Measurements from ENCODE around the gene EPHA1. TPM values are rescaled to one million over a fixed set of nuclear protein-coding genes. Genes with fewer than 3 reads are reported as not detected.

EPHA1 gene
- total and polyA plus RNA-seq, 2 donors (not counting 1 experiment from before 2014, with no cell fraction given): 0.39 to 0.49 TPM

DNA sequence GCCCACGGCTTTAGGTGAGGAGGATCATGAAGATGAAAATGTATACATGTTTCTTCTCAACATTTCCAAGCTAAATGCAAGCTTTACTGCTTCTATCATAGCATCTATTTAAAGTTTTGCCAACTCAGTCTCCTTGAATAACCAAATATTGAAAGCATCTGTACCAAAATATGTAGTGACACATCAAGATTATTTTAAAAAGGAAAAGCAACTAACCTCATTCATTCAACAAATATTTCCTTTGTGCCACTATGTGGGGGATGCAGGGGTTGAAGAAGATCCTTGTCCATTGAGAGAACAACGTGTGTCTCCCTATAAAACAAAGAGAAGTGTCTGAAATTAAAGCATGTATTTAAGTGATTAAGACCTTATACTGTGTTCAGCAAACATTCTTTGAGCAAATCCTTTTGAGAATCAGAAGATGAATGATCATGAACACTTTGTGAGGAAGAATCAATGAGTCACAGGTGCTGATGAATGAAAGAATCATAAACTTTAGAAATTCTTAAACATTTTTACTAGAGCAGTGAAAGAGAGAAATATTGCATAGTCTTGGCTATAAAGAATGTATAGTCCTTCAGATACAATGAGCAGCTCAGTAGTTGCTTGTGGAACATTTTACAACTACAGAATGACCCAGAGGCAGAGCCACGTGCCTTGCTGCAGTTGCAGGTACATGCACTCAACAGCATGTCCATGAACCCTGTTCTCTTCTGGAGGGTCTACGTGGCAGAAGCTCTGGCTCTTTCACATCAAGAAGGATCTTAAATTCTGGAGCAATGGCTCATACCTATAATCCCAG is 48.5 kb upstream of the EPHA1 start:
- DNase-seq (no peak), ATAC-seq (ENCODE audit: low read depth) (no peak)
- 80% methylated on average over 2 of the region's 4 CpGs for WGBS (ENCODE audit: insufficient coverage)
- no peak overlapping the region for H3K4me2 ChIP-seq (replicated peaks; ENCODE audit: low read depth, low read length, poor library complexity, severe bottlenecking)
- no peak overlapping the region for H3K27ac ChIP-seq (ENCODE audit: low read length in 2 of 2)
- POLR2A ChIA-PET: no interaction called here
- Mint-ChIP-seq H3K9me3 (ENCODE audit: insufficient read depth) (no peaks in the 10 kb centered on the region), H3K27me3 (peaks cover 21% of the 10 kb centered on the region), H3K27ac (no peak overlapping the region), H3K4me3 (no peak overlapping the region), H3K4me1 (no peaks in the 10 kb centered on the region)
- H4K20me1 ChIP-seq (ENCODE audit: control insufficient read depth, insufficient read depth, low read length, poor library complexity, severe bottlenecking): no peaks in the 10 kb centered on the region
- no peaks in the 10 kb centered on the region for H3K27me3 ChIP-seq (replicated peaks in 1 of 4; ENCODE audit: control extremely low read depth in 1 of 4, control insufficient read depth in 3 of 4, insufficient read depth in 4 of 4, low read length in 3 of 4)
- TF ChIP-seq, protein P1, sequence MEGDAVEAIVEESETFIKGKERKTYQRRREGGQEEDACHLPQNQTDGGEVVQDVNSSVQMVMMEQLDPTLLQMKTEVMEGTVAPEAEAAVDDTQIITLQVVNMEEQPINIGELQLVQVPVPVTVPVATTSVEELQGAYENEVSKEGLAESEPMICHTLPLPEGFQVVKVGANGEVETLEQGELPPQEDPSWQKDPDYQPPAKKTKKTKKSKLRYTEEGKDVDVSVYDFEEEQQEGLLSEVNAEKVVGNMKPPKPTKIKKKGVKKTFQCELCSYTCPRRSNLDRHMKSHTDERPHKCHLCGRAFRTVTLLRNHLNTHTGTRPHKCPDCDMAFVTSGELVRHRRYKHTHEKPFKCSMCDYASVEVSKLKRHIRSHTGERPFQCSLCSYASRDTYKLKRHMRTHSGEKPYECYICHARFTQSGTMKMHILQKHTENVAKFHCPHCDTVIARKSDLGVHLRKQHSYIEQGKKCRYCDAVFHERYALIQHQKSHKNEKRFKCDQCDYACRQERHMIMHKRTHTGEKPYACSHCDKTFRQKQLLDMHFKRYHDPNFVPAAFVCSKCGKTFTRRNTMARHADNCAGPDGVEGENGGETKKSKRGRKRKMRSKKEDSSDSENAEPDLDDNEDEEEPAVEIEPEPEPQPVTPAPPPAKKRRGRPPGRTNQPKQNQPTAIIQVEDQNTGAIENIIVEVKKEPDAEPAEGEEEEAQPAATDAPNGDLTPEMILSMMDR (IDR thresholded peaks at IDR 0.05): no peak
- no peak for TF ChIP-seq EZH2 (IDR thresholded peaks at IDR 0.05; ENCODE audit: borderline replicate concordance, insufficient read depth, low read depth, low read length, poor library complexity, severe bottlenecking)
- H3K9ac ChIP-seq (ENCODE audit: low read length): no peak overlapping the region
- H3K79me2 ChIP-seq (ENCODE audit: control insufficient read depth, insufficient read depth, low read length): no peaks in the 10 kb centered on the region
- H3K36me3 ChIP-seq (replicated peaks in 1 of 2; ENCODE audit: control extremely low read depth in 1 of 2, control insufficient read depth in 1 of 2, extremely low read depth in 1 of 2, insufficient read depth in 2 of 2, low read length in 1 of 2): no peaks in the 10 kb centered on the region
- H2AFZ ChIP-seq (ENCODE audit: insufficient read depth, low read depth, low read length, poor library complexity, severe bottlenecking): no peak overlapping the region
- H3K4me1 ChIP-seq (ENCODE audit: control insufficient read depth in 2 of 2, insufficient read depth in 2 of 2, low read length in 2 of 2): no peaks in the 10 kb centered on the region
- peaks cover 0 to 4% (median 2%) of the 10 kb centered on the region in 3 donors for H3K9me3 ChIP-seq (ENCODE audit: control extremely low read depth in 1 of 3, control insufficient read depth in 2 of 3, insufficient read depth in 1 of 3, low read length in 2 of 3)
- CTCF ChIA-PET: no interaction called here
- intact Hi-C loops (cut with micrococcal nuclease): no loop called here
- no peak overlapping the region for H3K4me3 ChIP-seq (ENCODE audit: control extremely low read depth in 1 of 5, extremely low read depth in 1 of 5, insufficient read depth in 1 of 5, low read depth in 2 of 5, low read length in 4 of 5)

DNA sequence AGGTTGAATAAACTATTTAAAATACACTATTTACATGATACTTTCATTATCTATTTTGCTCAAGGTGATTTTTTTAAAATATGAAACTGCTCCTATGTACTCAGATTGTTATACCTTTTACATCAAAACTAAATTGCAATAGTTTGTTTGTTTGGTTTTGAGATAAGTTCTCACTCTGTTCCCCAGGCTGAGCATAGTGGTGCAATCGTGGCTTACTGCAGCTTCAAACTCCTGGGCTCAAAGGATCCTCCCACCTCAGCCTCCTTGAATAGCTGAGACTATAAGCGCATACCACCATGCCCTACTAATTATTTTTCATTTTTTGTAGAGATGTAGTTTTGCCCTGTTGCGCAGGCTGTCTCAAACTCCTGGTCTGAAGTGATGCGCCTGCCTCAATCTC is 47.3 kb upstream of the EPHA1 start:
- TF ChIP-seq, protein P1 (IDR thresholded peaks at IDR 0.05): no peak
- no peak for TF ChIP-seq EZH2 (IDR thresholded peaks at IDR 0.05; ENCODE audit: borderline replicate concordance, insufficient read depth, low read depth, low read length, poor library complexity, severe bottlenecking)
- Histone ChIP-seq H4K20me1 (ENCODE audit: control insufficient read depth, insufficient read depth, low read length, poor library complexity, severe bottlenecking) (no peaks in the 10 kb centered on the region), H3K27me3 (replicated peaks in 1 of 4; ENCODE audit: control extremely low read depth in 1 of 4, control insufficient read depth in 3 of 4, insufficient read depth in 4 of 4, low read length in 3 of 4) (no peaks in the 10 kb centered on the region), H3K4me1 (ENCODE audit: control insufficient read depth in 2 of 2, insufficient read depth in 2 of 2, low read length in 2 of 2) (no peaks in the 10 kb centered on the region), H3K4me3 (ENCODE audit: control extremely low read depth in 1 of 5, extremely low read depth in 1 of 5, insufficient read depth in 1 of 5, low read depth in 2 of 5, low read length in 4 of 5) (no peak overlapping the region), H3K36me3 (replicated peaks in 1 of 2; ENCODE audit: control extremely low read depth in 1 of 2, control insufficient read depth in 1 of 2, extremely low read depth in 1 of 2, insufficient read depth in 2 of 2, low read length in 1 of 2) (no peaks in the 10 kb centered on the region), H3K27ac (ENCODE audit: low read length in 2 of 2) (no peak overlapping the region), H3K4me2 (replicated peaks; ENCODE audit: low read depth, low read length, poor library complexity, severe bottlenecking) (no peak overlapping the region), H3K79me2 (ENCODE audit: control insufficient read depth, insufficient read depth, low read length) (no peaks in the 10 kb centered on the region), H3K9ac (ENCODE audit: low read length) (no peak overlapping the region), H3K9me3 (ENCODE audit: control extremely low read depth in 1 of 3, control insufficient read depth in 2 of 3, insufficient read depth in 1 of 3, low read length in 2 of 3) (no peaks in the 10 kb centered on the region), H2AFZ (ENCODE audit: insufficient read depth, low read depth, low read length, poor library complexity, severe bottlenecking) (no peak overlapping the region)
- DNase-seq: no peak
- ChIA-PET CTCF (no interaction called here), POLR2A (no interaction called here)
- no peaks in the 10 kb centered on the region for H3K9me3 Mint-ChIP-seq (ENCODE audit: insufficient read depth)
- no peak overlapping the region for H3K4me3 Mint-ChIP-seq
- peaks cover 25% of the 10 kb centered on the region for H3K27me3 Mint-ChIP-seq
- ATAC-seq (ENCODE audit: low read depth): no peak
- no peak overlapping the region for H3K27ac Mint-ChIP-seq
- intact Hi-C loops (cut with micrococcal nuclease): no loop called here
- H3K4me1 Mint-ChIP-seq: no peaks in the 10 kb centered on the region
- WGBS (ENCODE audit: insufficient coverage): 100% methylated on average over 1 of the region's 4 CpGs
